Tibial nerve (tissue), 3 donors: ENCODE measurements around the gene JMJD1C.

ENCODE experiments used
- EP300 ChIP-seq, 2 donors: sonication (generic); formaldehyde crosslinking; IDR thresholded peaks; one replicate each; pipeline ENCODE4 v1.6.1; 2017; ENCODE audit warnings: antibody characterized with exemption in 2 of 2, mild to moderate bottlenecking in 1 of 2
- POLR2A ChIP-seq, 2 donors: fragments of 450-650 bp; IDR thresholded peaks; one replicate each; pipeline ENCODE4 v1.6.1; 2017; ENCODE audit warnings: antibody characterized with exemption in 2 of 2, mild to moderate bottlenecking in 2 of 2, moderate library complexity in 2 of 2

- no peak for TF ChIP-seq EP300 (IDR thresholded peaks at IDR 0.05)
- no peak for TF ChIP-seq POLR2A (IDR thresholded peaks at IDR 0.05)
These were observed 236.6 kb downstream of the JMJD1C start for GRCh38 chr10:63229161-63229560.
